Spleen (tissue), 11 donors: ENCODE measurements around the gene ZNF740. TPM values are rescaled to one million over a fixed set of nuclear protein-coding genes. Genes with fewer than 3 reads are reported as not detected.

Experiments
- DNase-seq: peaks from one replicate; pipeline ENCODE4 v3.0.0-alpha.2; 2020
- H3K27ac ChIP-seq, 8 donors: fragments of 200-600 bp; sonication (generic) in 7 of 8; 1 replicate in 4 of 8; 2 replicates in 4 of 8; pipeline versions ENCODE4 v1.5.0 to v1.8.0; 2016 to 2021; ENCODE audit warnings: inconsistent platforms in 4 of 8, mild to moderate bottlenecking in 4 of 8, moderate library complexity in 1 of 8
- H3K27me3 ChIP-seq, 7 donors: fragments of 200-600 bp; sonication (generic) in 6 of 7; replicated peaks in 1 of 7; 1 replicate in 4 of 7; 2 replicates in 3 of 7; pipeline versions ENCODE4 v1.5.0 to v1.8.0; 2016 to 2021; ENCODE audit warnings: inconsistent platforms in 3 of 7, mild to moderate bottlenecking in 1 of 7
- H3K36me3 ChIP-seq, 6 donors: fragments of 200-600 bp; sonication (generic) in 5 of 6; 1 replicate in 4 of 6; 2 replicates in 2 of 6; pipeline versions ENCODE4 v1.5.0 to v1.8.0; 2016 to 2021; ENCODE audit warnings: inconsistent platforms in 2 of 6
- H3K4me1 ChIP-seq, 6 donors: fragments of 200-600 bp; sonication (generic) in 5 of 6; 1 replicate in 3 of 6; 2 replicates in 3 of 6; pipeline versions ENCODE4 v1.5.0 to v1.8.0; 2016 to 2021; ENCODE audit warnings: inconsistent platforms in 3 of 6
- H3K4me3 ChIP-seq, 8 donors: fragments of 200-600 bp; sonication (generic) in 7 of 8; 1 replicate in 4 of 8; 2 replicates in 4 of 8; pipeline versions ENCODE4 v1.5.0 to v1.8.0; 2016 to 2021; ENCODE audit warnings: inconsistent platforms in 4 of 8, mild to moderate bottlenecking in 4 of 8, moderate library complexity in 2 of 8
- H3K9me3 ChIP-seq, 8 donors: fragments of 200-600 bp; sonication (generic) in 7 of 8; 1 replicate in 4 of 8; 2 replicates in 4 of 8; pipeline versions ENCODE4 v1.5.0 to v1.8.0; 2016 to 2021; ENCODE audit warnings: inconsistent platforms in 4 of 8
- POLR2A ChIP-seq, 3 donors: fragments of 450-650 bp; IDR thresholded peaks; one replicate each; pipeline ENCODE4 v1.5.1; 2017; ENCODE audit warnings: antibody characterized with exemption in 3 of 3, mild to moderate bottlenecking in 1 of 3
- POLR2AphosphoS5 ChIP-seq, 3 donors: sonication (generic); formaldehyde crosslinking; IDR thresholded peaks; one replicate each; pipeline ENCODE4 v1.5.1; 2017; ENCODE audit warnings: antibody characterized with exemption in 3 of 3
- WGBS, 5 donors: extraction: QIAGEN DNeasy Blood & Tissue Kit in 3 of 5; methylation state at CpG; one replicate each; pipeline versions ENCODE4 v1.1.5 to v1.1.7; 2013 to 2018; 5-methylcytosine and 5-hydroxymethylcytosine counted together
- intact Hi-C: fragments of 100-400 bp; cut with DNase I; formaldehyde crosslinking; loops from one replicate; pipeline ENCODE4 v1.15.0; 2023; ENCODE audit warnings: low total_unique reads
- polyA plus RNA-seq, 3 donors: library from polyadenylated mRNA; stranded (reverse); fragments of 200-250 nt; gene quantifications; one replicate each; pipeline ENCODE4 v1.2.1, GENCODE V29; 2013
- total RNA-seq, 7 donors: library from RNA; depleted of rRNA in 3 of 7; stranded (reverse); fragments of >200 nt in 3 of 7; fragmentation: NEBNext Ultra II Directional in 4 of 7; extraction: Animal tissue kit (Norgen Biotek cat#: 25700) in 4 of 7; gene quantifications; one replicate each; pipeline versions ENCODE4 v1.1.0 to v1.2.1, GENCODE V29; 2016 to 2021
- TF ChIP-seq, protein P1 (sequence below), 11 experiments: fragments of 200-600 bp in 7 of 11; fragments of 450-650 bp in 4 of 11; sonication (generic) in 4 of 11; IDR thresholded peaks in 8 of 11; conservative IDR thresholded peaks in 3 of 11; 1 replicate in 7 of 11; 2 replicates in 4 of 11; pipeline versions ENCODE4 v1.4.0 to v1.8.0; 2016 to 2021; ENCODE audit warnings: antibody characterized with exemption in 11 of 11, inconsistent platforms in 4 of 11, mild to moderate bottlenecking in 1 of 11
- donor health status: healthy with polysubstance abuse.
- donor health status: DM: no; HTN: no; CAD: no; lungs with moderate emphysema.
- donor health status: DM: no; HTN: no; CAD: no.
- donor health status: Bipolar disorder and iron deficiency.
- donor health status: healthy.
- donor health status: DM: no; HTN: no; CAD: no.
- donor health status: DM: yes; HTN: yes; CAD: no.

Gene ZNF740
- total and polyA plus RNA-seq, 10 donors = 5.6 to 66.1 (median 27.4) TPM

DNA sequence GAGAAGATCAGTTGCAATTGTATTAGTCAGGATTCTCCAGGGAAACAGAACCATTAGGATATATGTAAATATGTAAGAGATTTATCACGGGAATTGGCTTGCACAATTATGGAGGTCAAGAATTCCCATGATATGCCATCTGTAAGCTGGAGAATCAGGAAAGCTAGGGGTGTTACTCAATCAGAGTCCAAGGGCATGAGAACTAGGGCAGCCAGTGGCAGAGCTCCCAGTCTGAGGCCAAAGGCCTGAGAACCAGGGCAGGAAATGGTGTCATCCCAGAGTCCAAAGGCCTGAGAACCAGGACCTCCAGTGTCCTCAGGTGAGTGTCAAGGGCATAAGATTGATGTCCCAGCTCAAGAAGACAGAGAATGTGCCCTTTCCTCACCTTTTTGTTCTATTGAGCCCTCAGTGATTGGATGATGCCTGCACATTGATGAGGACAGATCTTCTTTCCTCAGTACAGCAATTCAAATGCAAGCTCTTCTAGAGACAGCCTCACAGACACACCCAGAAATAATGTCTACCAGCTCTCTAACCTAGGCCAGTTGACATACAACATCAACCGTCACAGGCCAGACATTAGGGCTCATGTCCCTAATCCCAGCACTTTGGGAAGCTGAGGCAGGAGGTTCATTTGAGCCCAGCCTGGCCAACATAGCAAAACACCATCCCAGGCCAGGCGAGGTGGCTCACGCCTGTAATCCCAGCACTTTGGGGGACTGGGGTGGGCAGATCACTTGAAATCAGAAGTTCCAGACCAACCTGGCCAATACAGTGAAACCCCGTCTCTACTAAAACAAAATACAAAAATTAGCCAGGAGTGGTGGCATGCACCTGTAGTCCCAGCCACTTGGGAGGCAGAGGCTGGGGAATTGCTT lies 34.9 kb upstream of the ZNF740 start:
- TF ChIP-seq, protein P1, sequence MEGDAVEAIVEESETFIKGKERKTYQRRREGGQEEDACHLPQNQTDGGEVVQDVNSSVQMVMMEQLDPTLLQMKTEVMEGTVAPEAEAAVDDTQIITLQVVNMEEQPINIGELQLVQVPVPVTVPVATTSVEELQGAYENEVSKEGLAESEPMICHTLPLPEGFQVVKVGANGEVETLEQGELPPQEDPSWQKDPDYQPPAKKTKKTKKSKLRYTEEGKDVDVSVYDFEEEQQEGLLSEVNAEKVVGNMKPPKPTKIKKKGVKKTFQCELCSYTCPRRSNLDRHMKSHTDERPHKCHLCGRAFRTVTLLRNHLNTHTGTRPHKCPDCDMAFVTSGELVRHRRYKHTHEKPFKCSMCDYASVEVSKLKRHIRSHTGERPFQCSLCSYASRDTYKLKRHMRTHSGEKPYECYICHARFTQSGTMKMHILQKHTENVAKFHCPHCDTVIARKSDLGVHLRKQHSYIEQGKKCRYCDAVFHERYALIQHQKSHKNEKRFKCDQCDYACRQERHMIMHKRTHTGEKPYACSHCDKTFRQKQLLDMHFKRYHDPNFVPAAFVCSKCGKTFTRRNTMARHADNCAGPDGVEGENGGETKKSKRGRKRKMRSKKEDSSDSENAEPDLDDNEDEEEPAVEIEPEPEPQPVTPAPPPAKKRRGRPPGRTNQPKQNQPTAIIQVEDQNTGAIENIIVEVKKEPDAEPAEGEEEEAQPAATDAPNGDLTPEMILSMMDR (IDR thresholded peaks at IDR 0.05 in 8 of 11, conservative IDR thresholded peaks at IDR 0.05 in 3 of 11) = no peak
- no peak overlapping the region for H3K27ac ChIP-seq
- intact Hi-C loops = no loop called here
- DNase-seq = no peak
- 83 to 93% (median 87%) methylated on average over 3 to 5 of the region's 5 CpGs for WGBS, 5 donors
- H3K36me3 ChIP-seq = no peaks in the 10 kb centered on the region
- H3K9me3 ChIP-seq = no peaks in the 10 kb centered on the region
- no peaks in the 10 kb centered on the region for H3K27me3 ChIP-seq
- no peaks in the 10 kb centered on the region for H3K4me1 ChIP-seq
- no peak overlapping the region for H3K4me3 ChIP-seq

DNA sequence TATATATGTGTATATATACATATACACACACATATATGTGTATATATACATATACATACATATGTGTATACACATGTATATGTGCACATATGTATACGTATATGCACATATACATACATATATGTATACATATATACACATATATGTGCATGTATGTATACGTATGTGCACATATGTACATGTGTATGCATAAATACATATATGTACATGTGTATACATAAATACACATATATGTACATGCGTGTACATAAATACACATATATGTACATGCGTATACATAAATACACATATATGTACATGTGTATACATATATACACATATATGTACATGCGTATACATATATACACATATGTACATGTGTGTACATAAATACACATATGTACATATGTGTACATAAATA lies 33.3 kb upstream of the ZNF740 start:
- no peak overlapping the region for H3K27ac ChIP-seq
- no peak for DNase-seq
- no peak for TF ChIP-seq POLR2A (IDR thresholded peaks at IDR 0.05)
- TF ChIP-seq, protein P1 (IDR thresholded peaks at IDR 0.05 in 8 of 11, conservative IDR thresholded peaks at IDR 0.05 in 3 of 11) = no peak
- no peak for TF ChIP-seq POLR2AphosphoS5 (IDR thresholded peaks at IDR 0.05)
- intact Hi-C loops = no loop called here
- no peaks in the 10 kb centered on the region for H3K27me3 ChIP-seq
- H3K36me3 ChIP-seq = no peaks in the 10 kb centered on the region
- H3K4me3 ChIP-seq = no peak overlapping the region
- 89 to 94% (median 92%) methylated on average over 5 of the region's 5 CpGs for WGBS, 5 donors
- no peaks in the 10 kb centered on the region for H3K4me1 ChIP-seq
- H3K9me3 ChIP-seq = no peaks in the 10 kb centered on the region

DNA sequence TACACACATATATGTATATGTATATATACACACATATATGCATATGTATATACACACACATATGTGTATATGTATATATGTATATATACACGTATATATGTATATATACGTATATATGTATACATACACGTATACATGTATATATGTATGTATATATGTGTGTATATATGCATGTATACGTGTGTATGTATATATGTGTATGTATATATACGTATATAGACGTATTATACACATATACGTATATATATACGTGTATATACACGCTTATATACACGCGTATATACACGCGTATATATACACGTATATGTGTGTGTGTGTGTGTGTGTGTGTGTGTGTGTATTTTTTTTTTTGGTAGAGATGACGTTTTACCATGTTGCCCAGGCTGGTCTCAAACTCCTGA lies 32.9 kb upstream of the ZNF740 start:
- Histone ChIP-seq H3K9me3 (no peaks in the 10 kb centered on the region), H3K27ac (no peak overlapping the region), H3K4me3 (no peak overlapping the region), H3K4me1 (no peaks in the 10 kb centered on the region), H3K27me3 (no peaks in the 10 kb centered on the region), H3K36me3 (no peaks in the 10 kb centered on the region)
- TF ChIP-seq POLR2A (IDR thresholded peaks at IDR 0.05) (no peak), POLR2AphosphoS5 (IDR thresholded peaks at IDR 0.05) (no peak)
- TF ChIP-seq, protein P1 (IDR thresholded peaks at IDR 0.05 in 8 of 11, conservative IDR thresholded peaks at IDR 0.05 in 3 of 11) = no peak
- WGBS, 5 donors = 90 to 94% (median 93%) methylated on average over 15 of the region's 15 CpGs
- DNase-seq = no peak
- intact Hi-C loops = no loop called here

DNA sequence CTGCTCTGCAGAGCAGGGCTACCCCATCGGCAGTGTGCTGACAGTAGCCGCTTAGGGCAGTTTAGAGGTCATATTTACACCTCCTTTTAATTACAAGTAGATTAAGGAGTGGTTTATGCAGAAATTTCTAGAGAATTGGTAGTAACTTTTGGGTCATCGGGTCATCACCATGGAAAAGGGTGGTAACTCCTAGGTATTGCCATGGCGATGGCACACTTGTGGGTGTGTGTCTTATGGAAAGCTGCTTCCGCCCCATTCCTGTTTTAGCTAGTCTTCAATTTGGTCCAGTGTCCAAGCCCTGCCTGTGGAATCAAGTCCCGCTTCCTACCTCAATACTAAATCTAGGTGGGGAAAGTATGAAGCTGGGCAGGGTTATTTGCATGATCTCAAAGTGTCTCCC lies 29.5 kb upstream of the ZNF740 start:
- H3K36me3 ChIP-seq = no peaks in the 10 kb centered on the region
- intact Hi-C loops = no loop called here
- H3K27me3 ChIP-seq = no peaks in the 10 kb centered on the region
- no peak for DNase-seq
- TF ChIP-seq POLR2AphosphoS5 (IDR thresholded peaks at IDR 0.05) (no peak), POLR2A (IDR thresholded peaks at IDR 0.05) (no peak)
- TF ChIP-seq, protein P1 (IDR thresholded peaks at IDR 0.05 in 8 of 11, conservative IDR thresholded peaks at IDR 0.05 in 3 of 11) = no peak
- no peak overlapping the region for H3K4me3 ChIP-seq
- H3K4me1 ChIP-seq = no peaks in the 10 kb centered on the region
- no peak overlapping the region for H3K27ac ChIP-seq
- no peaks in the 10 kb centered on the region for H3K9me3 ChIP-seq
- 89 to 96% (median 95%) methylated on average over 6 of the region's 6 CpGs for WGBS, 5 donors
